Heart left ventricle (tissue), 13 donors: ENCODE data around the gene PRIMPOL.
"Not testable (repeated sequence)": the region's sequence is repeated elsewhere in the genome, so short reads cannot be mapped to it uniquely, and the experiment has no call there.

Experiments used
- POLR2A ChIP-seq, 2 donors: fragments of 450-650 bp; IDR thresholded peaks; one replicate each; pipeline ENCODE4 v1.6.1; 2017; ENCODE audit warnings: antibody characterized with exemption in 2 of 2, mild to moderate bottlenecking in 2 of 2, moderate library complexity in 2 of 2
- TF ChIP-seq, protein P1 (sequence below), 12 donors: fragments of 200-600 bp; sonication (generic) in 4 of 12; IDR thresholded peaks; one replicate each; pipeline versions ENCODE4 v1.5.0 to v1.8.0; 2018 to 2022; ENCODE audit warnings: antibody characterized with exemption in 12 of 12, mild to moderate bottlenecking in 5 of 12
- donor health status: ischemic (EF 13 %, LVEDD 7.1; RV severe dilation, severe dysfunction).
- donor health status: DM: no; HTN: yes; CAD: no.
- donor health status: DM: no; HTN: no; CAD: no.
- donor health status: ischemic (EF 25% LVEDD 6.9; RV normal size, moderate dysfunction).
- donor health status: ischemic (EF 25% LVEDD 5.7; RV mildly dilated, moderate dysfunction).
- donor health status: ischemic (EF 35%, LVEDD 5.7; RV mildly dilated, moderate dysfunction).
- donor health status: nonischemic (EF 11% LVEDD 7.7; RV severe dilation, severe dysfunction).
- donor health status: DM: yes; HTN: yes; CAD: no.
- donor health status: PGD.
- donor health status: ischemic (EF 29% LVEDD 5.4; RV normal size, mild dysfunction).
- donor health status: nonischemic (EF 23%, LVEDD 6.1; RV moderate dilation, normal function).

DNA sequence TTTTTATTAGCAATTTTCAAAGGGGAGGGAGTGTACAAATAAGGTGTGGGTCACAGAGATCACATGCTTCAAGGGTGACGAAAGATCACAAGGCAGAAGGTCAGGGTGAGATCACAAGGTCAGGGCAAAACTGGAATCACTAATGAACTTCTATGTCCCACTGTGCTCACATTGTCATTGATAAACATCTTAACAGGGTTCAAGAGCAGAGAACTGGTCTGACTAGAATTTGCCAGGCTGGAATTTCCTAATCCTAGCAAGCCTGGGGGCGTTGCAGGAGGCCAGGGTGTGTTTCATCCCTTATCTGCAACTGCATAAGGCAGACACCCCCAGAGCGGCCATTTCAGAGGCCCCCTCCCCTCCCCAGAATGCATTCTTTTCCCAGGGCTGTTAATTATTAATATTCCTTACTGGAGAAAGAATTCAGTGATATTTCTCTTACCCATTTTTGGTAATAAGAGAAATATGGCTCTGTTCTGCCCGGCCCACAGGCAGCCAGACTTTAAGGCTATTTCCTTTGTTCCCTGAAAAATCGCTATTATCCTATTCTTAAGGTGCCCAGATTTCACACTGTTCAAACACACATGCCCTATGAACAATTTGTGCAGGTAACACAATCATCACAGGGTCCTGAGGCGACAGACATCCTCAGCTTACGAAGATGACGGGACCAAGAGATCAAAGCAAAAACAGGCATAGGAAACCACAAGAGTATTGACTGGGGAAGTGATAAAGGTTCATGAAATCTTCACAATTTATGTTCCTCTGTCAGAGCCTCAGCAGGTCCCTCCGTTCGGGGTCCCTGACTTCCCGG is 23.5 kb upstream of the PRIMPOL start:
- TF ChIP-seq, protein P1, sequence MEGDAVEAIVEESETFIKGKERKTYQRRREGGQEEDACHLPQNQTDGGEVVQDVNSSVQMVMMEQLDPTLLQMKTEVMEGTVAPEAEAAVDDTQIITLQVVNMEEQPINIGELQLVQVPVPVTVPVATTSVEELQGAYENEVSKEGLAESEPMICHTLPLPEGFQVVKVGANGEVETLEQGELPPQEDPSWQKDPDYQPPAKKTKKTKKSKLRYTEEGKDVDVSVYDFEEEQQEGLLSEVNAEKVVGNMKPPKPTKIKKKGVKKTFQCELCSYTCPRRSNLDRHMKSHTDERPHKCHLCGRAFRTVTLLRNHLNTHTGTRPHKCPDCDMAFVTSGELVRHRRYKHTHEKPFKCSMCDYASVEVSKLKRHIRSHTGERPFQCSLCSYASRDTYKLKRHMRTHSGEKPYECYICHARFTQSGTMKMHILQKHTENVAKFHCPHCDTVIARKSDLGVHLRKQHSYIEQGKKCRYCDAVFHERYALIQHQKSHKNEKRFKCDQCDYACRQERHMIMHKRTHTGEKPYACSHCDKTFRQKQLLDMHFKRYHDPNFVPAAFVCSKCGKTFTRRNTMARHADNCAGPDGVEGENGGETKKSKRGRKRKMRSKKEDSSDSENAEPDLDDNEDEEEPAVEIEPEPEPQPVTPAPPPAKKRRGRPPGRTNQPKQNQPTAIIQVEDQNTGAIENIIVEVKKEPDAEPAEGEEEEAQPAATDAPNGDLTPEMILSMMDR (IDR thresholded peaks at IDR 0.05), result not testable (repeated sequence)
- TF ChIP-seq POLR2A (IDR thresholded peaks at IDR 0.05), result not testable (repeated sequence)
